Right lobe of liver (tissue), 4 donors: ENCODE measurements around the gene ACVRL1.

Experiments
- CTCF ChIP-seq, 4 donors: fragments of 200-600 bp in 3 of 4; fragments of 450-650 bp in 1 of 4; IDR thresholded peaks; one replicate each; pipeline versions ENCODE4 v1.5.1 to v1.8.0; 2016 to 2022; ENCODE audit warnings: antibody characterized with exemption in 4 of 4, mild to moderate bottlenecking in 2 of 4
- POLR2A ChIP-seq: fragments of 450-650 bp; IDR thresholded peaks from one replicate; pipeline ENCODE4 v1.6.1; 2017; ENCODE audit warnings: antibody characterized with exemption, mild to moderate bottlenecking
- donor health status: DM: no; HTN: no; CAD: no.
- donor health status: DM: no; HTN: no; CAD: no.
- donor health status: DM: no; HTN: yes; CAD: no.

- no peak for TF ChIP-seq CTCF (IDR thresholded peaks at IDR 0.05)
- peak; percentile 18 for TF ChIP-seq POLR2A
These were observed 65.6 kb downstream of the ACVRL1 start for GRCh38 chr12:51972849-51973273.
